GM19240 (cell line): ENCODE results near the gene GNE.
"Not testable (repeated sequence)": the region's sequence is repeated elsewhere in the genome, so short reads cannot be mapped to it uniquely, and the experiment has no call there.

Experiments used
- DNase-seq: peaks from one replicate; pipeline ENCODE4 v3.0.0; 2011; ENCODE audit warnings: low spot score; ENCODE audit not compliant: insufficient read length

Gene GNE

DNA sequence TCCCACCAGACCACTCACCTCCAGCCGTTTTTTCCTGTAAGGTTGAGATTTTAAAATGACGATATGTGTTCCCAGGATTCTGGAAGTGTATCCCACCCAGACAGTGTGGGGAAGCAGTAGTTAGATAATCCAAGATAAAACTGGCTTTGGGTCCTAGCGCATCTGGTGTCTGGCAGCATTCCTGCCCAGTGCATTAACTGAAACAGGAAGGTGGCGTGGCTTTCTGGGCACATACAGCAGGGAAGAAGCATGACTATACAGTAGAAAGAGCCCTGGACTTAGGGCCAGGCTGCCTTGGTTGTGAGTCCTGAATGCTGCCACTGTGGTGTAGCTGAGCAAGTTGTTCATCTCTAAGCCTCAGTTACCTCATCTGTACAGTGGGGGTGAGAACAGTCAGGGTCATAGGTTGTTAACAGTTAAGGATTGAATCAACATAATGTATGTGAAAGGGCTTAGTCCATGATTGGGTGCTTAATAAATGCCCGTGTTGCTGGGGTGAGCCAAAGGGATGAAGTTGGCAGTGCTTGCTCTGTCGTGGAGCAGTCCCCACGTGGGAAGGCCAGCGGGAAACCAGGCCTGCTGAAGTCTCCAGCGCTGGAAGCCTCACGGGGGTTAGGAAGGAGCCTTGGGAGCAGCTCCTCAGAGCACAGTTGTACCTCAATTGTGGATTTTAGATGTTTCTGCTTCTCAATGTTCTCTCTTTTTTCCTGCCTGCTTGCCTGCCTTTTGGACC is 49.6 kb downstream of the GNE start:
- no peak for DNase-seq

DNA sequence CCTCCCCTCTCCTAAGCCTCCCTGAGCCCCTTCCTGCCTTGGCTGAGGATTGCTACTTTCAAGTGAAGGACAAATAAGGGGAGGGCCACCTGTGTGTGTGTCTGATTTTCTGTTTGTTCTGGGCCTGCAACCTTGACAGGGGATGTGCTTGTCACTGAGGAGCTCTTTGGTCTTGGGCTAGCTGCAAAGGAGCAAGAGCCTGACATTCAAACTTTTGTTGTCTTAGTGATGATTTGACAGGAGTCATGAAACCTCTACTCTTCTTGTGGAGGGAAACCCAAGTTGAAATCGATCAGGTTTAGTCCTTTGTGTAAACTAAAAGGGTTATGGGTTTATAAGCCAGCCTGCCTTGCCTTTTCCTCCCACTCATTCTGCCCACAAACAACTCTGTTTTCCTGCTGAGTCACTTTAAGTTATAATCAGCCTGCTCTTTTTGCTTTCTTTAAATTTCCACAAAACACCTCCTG is 50.7 kb downstream of the GNE start:
- DNase-seq: no peak

- no peak for DNase-seq
These were observed 51.2 kb downstream of the GNE start for GRCh38 chr9:36207016-36207415.

DNA sequence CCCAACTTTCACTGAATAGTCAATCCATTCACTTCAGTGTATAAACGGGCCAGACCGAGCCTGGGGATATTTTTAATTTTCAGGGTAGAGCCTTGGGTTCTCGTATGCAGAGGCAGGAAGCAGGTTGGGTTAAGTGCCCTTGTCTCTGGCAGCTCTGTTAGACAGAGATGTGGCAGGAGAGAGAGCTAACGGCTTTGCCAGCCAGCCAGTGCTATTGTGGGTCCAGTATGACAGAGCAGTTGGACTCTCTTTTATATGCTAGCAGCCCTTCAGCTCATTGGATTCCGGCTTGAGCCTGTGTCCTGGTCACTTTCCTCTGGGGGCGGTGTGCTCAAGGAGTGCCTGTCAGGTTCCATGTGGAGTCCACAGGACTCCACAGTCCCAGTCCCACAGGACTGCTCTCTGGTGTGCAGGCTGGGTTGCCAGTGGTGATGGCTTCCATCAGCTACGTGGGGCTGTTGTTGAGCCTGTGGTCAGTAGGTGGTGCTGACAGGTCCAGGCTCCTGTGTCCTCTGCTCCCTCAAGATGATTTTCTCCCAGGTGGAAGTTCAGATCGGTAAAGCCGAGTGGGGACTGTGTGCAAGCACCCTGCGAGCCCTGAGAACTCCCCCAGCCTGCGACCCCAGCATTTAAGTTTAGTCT is 53.2 kb downstream of the GNE start:
- no peak for DNase-seq

- no peak for DNase-seq
These were observed 63.8 kb downstream of the GNE start for GRCh38 chr9:36194326-36195000.

DNA sequence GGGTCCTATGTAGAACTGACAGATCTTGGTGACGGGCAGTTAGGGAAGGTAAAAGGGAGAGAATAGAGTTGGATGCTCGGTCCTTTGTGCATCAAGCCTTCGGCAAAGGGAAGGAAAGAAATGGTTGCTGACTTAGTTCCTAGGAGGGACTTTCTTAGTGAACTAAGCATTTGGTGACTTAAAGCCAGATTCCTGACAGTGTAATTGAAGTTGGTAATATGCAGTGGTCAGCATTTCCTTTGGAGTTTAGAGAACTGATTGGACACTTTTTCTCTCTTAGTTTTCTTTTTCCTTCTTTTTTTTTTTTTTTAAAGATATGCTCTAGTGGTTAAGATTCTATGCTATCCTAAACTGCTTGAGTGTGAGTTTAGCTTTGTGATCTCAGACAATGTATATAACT is 65.2 kb downstream of the GNE start:
- no peak for DNase-seq

- DNase-seq: no peak
These were observed 66.1 kb downstream of the GNE start for GRCh38 chr9:36192196-36192595.

- no peak for DNase-seq
These were observed 66.6 kb downstream of the GNE start for GRCh38 chr9:36191686-36192085.

- DNase-seq: no peak
These were observed 67.0 kb downstream of the GNE start for GRCh38 chr9:36191290-36191645.

DNA sequence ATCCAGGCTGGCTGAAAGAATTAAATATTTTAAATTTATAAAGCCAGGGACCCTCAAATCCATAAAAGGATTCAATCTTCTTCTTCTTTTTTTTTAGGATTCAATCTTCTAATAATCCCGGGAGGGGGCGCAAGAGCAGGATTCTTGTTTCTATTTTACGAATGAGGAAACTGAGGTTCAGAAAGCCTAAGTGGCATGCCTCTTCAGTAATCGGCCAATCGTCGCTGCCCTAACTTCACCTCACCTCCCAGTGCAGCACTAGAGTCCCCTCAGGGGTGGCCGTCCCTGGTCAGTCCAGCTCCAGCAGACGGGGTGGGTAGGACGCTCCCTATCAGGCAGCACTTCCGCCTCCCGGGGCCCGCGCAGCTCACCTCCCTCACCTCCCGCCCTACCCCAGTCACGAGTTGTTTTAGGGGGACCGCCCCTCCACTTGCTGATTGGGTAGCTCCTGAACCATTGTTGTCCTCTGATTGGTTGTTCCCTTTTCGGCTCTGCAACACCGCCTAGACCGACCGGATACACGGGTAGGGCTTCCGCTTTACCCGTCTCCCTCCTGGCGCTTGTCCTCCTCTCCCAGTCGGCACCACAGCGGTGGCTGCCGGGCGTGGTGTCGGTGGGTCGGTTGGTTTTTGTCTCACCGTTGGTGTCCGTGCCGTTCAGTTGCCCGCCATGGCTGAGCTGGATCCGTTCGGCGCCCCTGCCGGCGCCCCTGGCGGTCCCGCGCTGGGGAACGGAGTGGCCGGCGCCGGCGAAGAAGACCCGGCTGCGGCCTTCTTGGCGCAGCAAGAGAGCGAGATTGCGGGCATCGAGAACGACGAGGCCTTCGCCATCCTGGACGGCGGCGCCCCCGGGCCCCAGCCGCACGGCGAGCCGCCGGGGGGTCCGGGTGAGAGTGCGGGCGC is 67.6 kb downstream of the GNE start, which contains the start of gene CLTA:
Gene CLTA, plus strand, starts transcription at position 534 of the 902 bp plus-strand sequence. Its CDS starts 136 bp downstream, at position 670.
- peak; percentile 95 for DNase-seq

- no peak for DNase-seq
These were observed 68.3 kb downstream of the GNE start for GRCh38 chr9:36189976-36190375.

DNA sequence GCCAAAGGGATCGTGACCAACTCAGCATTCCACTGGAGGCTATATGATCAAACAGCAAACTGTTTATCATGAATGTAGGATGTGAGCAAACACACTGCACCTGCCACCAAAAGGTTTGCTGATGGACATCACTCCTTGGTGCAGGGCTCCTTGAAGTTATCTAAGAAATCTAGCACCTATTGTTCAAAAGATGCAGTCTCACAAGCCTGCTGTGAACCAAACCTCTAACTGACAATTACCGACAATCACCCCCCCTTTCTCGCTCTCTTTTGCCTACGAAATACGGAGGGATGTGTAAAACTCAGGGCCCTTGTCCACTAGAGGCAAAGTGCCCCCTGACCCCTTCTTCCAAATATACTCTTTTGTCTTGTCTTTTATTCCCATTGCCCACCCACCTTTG is 70.0 kb downstream of the GNE start:
- no peak for DNase-seq

DNA sequence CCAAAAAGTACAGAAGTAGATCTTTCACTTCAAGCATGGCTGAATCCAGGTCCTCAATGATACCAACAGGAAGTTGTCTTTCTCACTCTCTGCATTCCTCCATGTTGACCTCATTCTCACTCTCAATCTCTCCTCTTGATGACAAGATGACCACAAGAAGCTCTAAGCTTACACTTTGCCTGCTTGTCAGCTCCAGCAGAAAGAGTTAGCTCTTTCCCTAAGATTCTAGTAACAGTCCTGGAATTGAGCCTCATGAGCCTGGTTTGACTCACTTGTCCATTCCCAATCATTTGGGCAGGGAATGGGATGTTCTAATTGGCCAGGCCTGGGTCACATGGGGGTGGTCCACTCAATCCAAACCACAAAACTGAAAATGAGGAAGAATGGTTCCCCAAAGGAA is 70.8 kb downstream of the GNE start:
- DNase-seq: no peak

DNA sequence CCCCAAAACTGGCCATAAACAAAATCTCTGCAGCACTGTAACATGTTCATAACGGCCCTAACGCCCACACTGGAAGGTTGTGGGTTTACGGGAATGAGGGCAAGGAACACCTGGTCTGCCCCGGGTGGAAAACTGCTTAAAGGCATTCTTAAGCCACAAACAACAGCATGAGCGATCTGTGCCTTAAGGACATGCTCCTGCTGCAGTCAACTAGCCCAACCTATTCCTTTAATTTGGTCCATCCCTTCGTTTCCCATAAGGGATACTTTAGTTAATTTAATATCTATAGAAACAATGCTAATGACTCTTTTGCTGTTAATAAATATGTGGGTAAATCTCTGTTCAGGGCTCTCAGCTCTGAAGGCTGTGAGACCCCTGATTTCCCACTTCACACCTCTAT is 78.0 kb downstream of the GNE start:
- not testable (repeated sequence) for DNase-seq

DNA sequence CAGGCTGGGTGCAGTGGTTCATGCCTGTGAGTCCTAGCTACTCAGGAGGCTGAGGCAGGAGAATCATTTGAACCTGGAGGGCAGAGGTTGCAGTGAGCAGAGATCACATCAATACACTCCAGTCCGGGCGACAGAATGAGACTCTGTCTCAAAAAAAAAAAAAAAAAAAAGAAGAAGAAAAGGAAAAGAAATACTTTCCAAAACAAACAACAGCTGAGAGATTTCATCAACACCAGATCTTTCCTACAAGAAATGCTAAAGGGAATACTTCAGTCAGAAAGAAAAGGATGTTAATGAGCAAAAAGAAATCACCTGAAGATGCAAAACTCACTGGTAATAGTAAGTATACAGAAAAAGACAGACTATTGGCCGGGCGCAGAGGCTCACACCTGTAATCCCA is 80.7 kb downstream of the GNE start:
- DNase-seq: no peak

GRCh38 chr9:36176496-36176895 is 81.8 kb downstream of the GNE start:
- not testable (repeated sequence) for DNase-seq

GRCh38 chr9:36175209-36175608 is 83.0 kb downstream of the GNE start:
- DNase-seq: not testable (repeated sequence)

DNA sequence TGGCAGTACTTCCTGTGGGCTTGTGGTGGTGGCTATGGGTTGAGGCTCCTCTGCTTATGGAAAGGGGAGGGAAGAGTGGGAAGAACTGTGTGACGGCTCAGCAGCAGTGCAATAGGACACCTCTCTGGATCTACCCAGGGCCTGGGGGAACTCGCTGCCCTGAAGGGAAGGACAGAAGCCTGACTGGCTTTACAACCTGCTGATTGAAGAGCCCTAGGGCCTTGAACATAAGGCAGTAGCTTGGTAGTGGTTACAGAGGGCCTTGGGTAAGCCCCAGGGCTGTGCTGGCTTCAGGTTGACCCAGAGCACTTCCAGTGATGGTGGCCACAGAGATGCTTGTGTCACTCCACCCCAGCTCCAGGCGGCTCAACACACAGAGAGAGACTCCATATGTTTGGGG is 83.5 kb downstream of the GNE start:
- DNase-seq: no peak

GRCh38 chr9:36174271-36174670 is 84.0 kb downstream of the GNE start:
- no peak for DNase-seq

GRCh38 chr9:36173861-36174260 is 84.4 kb downstream of the GNE start:
- DNase-seq: no peak

- no peak for DNase-seq
These were observed 87.7 kb downstream of the GNE start for GRCh38 chr9:36170531-36170930.
